Stimulated activated CD4-positive, alpha-beta T cell treated with anti-CD3 and anti-CD28 coated beads, TNF-alpha, amount 100 ng/mL, for 4 hours (primary cell): ENCODE measurements around the gene SUPT6H.

ENCODE experiments used
- DNase-seq, 3 experiments: peaks; one replicate each; pipeline ENCODE4 v3.0.0-alpha.2; 2020; ENCODE audit warnings: low read depth in 3 of 3

The SUPT6H gene

DNA sequence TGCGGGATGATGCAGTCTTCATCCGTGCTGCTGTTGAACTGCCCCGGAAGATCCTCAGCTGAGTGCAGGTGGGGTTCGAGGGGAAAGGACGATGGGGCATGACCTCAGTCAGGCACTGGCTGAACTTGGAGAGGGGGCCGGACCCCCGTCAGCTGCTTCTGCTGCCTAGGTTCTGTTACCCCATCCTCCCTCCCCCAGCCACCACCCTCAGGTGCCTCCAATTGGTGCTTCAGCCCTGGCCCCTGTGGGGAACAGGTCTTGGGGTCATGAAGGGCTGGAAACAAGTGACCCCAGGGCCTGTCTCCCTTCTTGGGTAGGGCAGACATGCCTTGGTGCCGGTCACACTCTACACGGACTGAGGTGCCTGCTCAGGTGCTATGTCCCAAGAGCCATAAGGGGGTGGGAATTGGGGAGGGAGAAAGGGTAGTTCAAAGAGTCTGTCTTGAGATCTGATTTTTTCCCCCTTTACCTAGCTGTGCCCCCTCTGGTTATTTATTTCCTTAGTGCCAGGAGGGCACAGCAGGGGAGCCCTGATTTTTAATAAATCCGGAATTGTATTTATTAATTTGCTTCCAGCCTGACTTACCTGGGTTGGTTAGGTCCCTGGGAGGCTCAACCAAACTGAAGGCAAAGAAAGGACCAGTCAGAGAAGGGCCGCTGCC, 87.6 kb downstream of the SUPT6H start:
- DNase-seq = no peak

- DNase-seq = peak; percentile 74 to 79 (median 78)
Observed at GRCh38 chr17:28750178-28751047, 88.4 kb downstream of the SUPT6H start.

- DNase-seq = no peak
Observed at GRCh38 chr17:28751600-28752366, 89.8 kb downstream of the SUPT6H start.
